ENCODE data around the gene RNF126.

DNA sequence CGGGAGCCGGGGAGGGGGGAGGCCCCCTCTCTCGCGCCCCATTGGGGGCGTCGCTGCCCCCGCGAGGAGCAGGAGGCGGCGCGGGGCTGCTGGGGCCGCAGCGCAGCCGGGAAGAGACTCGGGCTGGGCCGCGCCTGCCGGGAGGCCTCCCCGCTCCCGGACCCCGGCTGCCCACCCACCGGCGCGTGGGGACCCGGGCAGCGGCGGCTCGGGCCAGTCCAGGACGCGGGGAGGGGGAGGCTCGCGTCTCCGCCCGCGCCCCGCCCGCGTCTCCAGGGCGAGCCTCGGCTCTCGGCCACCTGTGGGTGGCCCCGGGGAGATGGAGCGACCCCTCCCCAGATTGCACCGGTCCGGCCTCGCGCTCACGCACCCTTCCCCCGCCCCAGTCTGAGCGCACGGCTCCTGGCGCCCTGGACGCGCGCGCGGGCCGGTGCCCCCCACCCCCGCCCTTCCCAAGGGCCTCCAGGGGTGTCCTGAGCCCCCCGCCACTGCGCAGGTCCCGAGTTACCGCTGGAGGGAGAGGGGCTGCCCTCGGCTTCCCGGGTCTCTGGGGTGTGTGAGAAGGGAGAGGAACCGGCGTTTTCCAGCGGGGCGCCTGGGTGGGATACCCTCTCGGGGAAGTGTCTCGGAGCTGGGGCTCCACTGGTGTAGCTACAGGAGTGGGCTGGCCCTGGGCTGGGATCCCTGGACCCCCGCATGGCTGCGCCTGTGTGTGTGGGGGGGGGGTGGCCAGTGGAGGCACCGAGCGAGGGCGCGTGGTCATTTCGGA lies 46.4 kb upstream of the RNF126 start:
- TF ChIP-seq POLR2A (IDR thresholded peaks at IDR 0.05; ENCODE audit: low read depth, low read length): no peak
- TF ChIP-seq, protein P1, sequence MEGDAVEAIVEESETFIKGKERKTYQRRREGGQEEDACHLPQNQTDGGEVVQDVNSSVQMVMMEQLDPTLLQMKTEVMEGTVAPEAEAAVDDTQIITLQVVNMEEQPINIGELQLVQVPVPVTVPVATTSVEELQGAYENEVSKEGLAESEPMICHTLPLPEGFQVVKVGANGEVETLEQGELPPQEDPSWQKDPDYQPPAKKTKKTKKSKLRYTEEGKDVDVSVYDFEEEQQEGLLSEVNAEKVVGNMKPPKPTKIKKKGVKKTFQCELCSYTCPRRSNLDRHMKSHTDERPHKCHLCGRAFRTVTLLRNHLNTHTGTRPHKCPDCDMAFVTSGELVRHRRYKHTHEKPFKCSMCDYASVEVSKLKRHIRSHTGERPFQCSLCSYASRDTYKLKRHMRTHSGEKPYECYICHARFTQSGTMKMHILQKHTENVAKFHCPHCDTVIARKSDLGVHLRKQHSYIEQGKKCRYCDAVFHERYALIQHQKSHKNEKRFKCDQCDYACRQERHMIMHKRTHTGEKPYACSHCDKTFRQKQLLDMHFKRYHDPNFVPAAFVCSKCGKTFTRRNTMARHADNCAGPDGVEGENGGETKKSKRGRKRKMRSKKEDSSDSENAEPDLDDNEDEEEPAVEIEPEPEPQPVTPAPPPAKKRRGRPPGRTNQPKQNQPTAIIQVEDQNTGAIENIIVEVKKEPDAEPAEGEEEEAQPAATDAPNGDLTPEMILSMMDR (conservative IDR thresholded peaks at IDR 0.05; ENCODE audit: low read depth, low read length): no peak
- TF ChIP-seq, protein P2, sequence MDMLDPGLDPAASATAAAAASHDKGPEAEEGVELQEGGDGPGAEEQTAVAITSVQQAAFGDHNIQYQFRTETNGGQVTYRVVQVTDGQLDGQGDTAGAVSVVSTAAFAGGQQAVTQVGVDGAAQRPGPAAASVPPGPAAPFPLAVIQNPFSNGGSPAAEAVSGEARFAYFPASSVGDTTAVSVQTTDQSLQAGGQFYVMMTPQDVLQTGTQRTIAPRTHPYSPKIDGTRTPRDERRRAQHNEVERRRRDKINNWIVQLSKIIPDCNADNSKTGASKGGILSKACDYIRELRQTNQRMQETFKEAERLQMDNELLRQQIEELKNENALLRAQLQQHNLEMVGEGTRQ (IDR thresholded peaks at IDR 0.05; ENCODE audit: low read depth, low read length): no peak
- no peak for TF ChIP-seq RFX5 (IDR thresholded peaks at IDR 0.05; ENCODE audit: low read depth, low read length)
- TF ChIP-seq RAD21 (IDR thresholded peaks at IDR 0.05; ENCODE audit: low read length): no peak
- no peak for TF ChIP-seq MAFK (IDR thresholded peaks at IDR 0.05; ENCODE audit: low read depth, low read length)
- TF ChIP-seq BHLHE40 (IDR thresholded peaks at IDR 0.05; ENCODE audit: low read depth, low read length): no peak
- TF ChIP-seq SMC3 (IDR thresholded peaks at IDR 0.05; ENCODE audit: low read depth, low read length): no peak
- peak; percentile 69; the same call in 1 of the 2 replicates for TF ChIP-seq MAZ (IDR thresholded peaks at IDR 0.05; ENCODE audit: borderline replicate concordance, low read depth, low read length)
- no peak for TF ChIP-seq FOS (IDR thresholded peaks at IDR 0.05; ENCODE audit: low read depth, low read length)
- TF ChIP-seq MXI1 (IDR thresholded peaks at IDR 0.05; ENCODE audit: borderline replicate concordance, low read depth, low read length): no peak
- no peak for TF ChIP-seq CEBPB (IDR thresholded peaks at IDR 0.05; ENCODE audit: low read depth, low read length)
- TF ChIP-seq RCOR1 (IDR thresholded peaks at IDR 0.05; ENCODE audit: insufficient replicate concordance, low read length): no peak
- TF ChIP-seq, protein P3, sequence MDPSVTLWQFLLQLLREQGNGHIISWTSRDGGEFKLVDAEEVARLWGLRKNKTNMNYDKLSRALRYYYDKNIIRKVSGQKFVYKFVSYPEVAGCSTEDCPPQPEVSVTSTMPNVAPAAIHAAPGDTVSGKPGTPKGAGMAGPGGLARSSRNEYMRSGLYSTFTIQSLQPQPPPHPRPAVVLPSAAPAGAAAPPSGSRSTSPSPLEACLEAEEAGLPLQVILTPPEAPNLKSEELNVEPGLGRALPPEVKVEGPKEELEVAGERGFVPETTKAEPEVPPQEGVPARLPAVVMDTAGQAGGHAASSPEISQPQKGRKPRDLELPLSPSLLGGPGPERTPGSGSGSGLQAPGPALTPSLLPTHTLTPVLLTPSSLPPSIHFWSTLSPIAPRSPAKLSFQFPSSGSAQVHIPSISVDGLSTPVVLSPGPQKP (IDR thresholded peaks at IDR 0.05; ENCODE audit: borderline replicate concordance, low read depth, low read length): no peak
